BE2C (cell line): ENCODE results near the gene GALNT17.

Source experiments
- DNase-seq: peaks from one replicate; pipeline ENCODE4 v3.0.0-alpha.2; 2020
- H3K27me3 ChIP-seq: fragments of 250-450 bp; sonication (Bioruptor Pico); 2 replicates; pipeline ENCODE4 v1.5.1; 2020; ENCODE audit warnings: mild to moderate bottlenecking
- H3K36me3 ChIP-seq: fragments of 250-450 bp; sonication (Bioruptor Pico); 2 replicates; pipeline ENCODE4 v1.5.1; 2020; ENCODE audit warnings: mild to moderate bottlenecking
- H3K4me1 ChIP-seq: fragments of 250-450 bp; sonication (Bioruptor Pico); 2 replicates; pipeline ENCODE4 v1.5.1; 2020
- H3K4me3 ChIP-seq: 2 replicates; pipeline ENCODE4 v1.5.1; 2011; ENCODE audit warnings: low read depth, low read length
- H3K9me3 ChIP-seq: fragments of 250-450 bp; sonication (Bioruptor Pico); 2 replicates; pipeline ENCODE4 v1.5.1; 2020
- CTCF ChIP-seq: IDR thresholded peaks from 2 replicates; pipeline ENCODE4 v1.5.1; 2012; ENCODE audit warnings: mild to moderate bottlenecking, low read depth, low read length

Gene GALNT17

GRCh38 chr7:71129126-71129525 lies 2.8 kb upstream of the GALNT17 start:
- no peaks in the 10 kb centered on the region for H3K36me3 ChIP-seq
- no peak overlapping the region for H3K4me3 ChIP-seq
- no peak for TF ChIP-seq CTCF
- H3K4me1 ChIP-seq, result no peaks in the 10 kb centered on the region
- DNase-seq, result no peak
- H3K9me3 ChIP-seq, result no peaks in the 10 kb centered on the region
- peaks cover 31% of the 10 kb centered on the region for H3K27me3 ChIP-seq

DNA sequence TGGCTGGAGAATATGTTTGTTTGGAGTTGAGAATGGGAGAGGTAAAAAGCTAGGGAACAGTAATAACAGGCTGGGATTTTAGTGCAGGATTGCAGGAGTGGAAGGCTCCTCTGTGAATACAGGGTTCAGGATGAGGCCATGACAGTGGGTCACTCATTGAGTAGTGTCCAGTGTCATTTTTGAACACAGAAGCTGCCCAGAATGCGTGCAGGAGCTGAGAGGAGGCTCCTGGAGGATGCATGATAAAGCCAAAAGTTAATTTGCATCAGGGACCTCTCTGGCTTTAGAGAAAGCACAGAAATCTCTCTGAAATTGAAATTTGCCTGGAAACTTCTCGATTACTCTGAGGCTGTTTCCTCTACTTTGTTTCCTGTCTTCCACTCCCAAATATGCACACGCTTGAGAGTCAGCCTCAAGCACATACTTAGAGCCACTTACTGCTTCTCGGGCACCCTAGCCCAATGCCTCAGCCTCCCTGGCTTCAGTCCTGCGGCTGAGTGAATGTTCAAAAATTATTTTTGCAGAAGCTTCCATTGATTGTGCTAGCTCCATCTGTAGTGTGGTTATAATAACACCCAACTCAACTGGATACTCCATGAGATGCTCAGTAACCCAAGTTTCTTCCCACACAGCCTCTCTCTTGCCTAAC lies 1.8 kb upstream of the GALNT17 start:
- no peak overlapping the region for H3K4me3 ChIP-seq
- no peaks in the 10 kb centered on the region for H3K4me1 ChIP-seq
- H3K27me3 ChIP-seq, result peaks cover 31% of the 10 kb centered on the region
- no peak for DNase-seq
- H3K9me3 ChIP-seq, result no peaks in the 10 kb centered on the region
- TF ChIP-seq CTCF, result no peak
- no peaks in the 10 kb centered on the region for H3K36me3 ChIP-seq

- H3K27me3 ChIP-seq, result peaks cover 31% of the 10 kb centered on the region
- TF ChIP-seq CTCF, result no peak
- H3K36me3 ChIP-seq, result no peaks in the 10 kb centered on the region
- peak; percentile 50 for DNase-seq
- no peaks in the 10 kb centered on the region for H3K4me1 ChIP-seq
- H3K9me3 ChIP-seq, result no peaks in the 10 kb centered on the region
- H3K4me3 ChIP-seq, result no peak overlapping the region
Measured at GRCh38 chr7:71131256-71132126, 453 bp upstream of the GALNT17 start.

GRCh38 chr7:71132377-71133231 lies 660 bp downstream of the GALNT17 start:
- Histone ChIP-seq H3K27me3 (peaks cover 31% of the 10 kb centered on the region), H3K36me3 (no peaks in the 10 kb centered on the region), H3K4me3 (no peak overlapping the region), H3K4me1 (no peaks in the 10 kb centered on the region), H3K9me3 (no peaks in the 10 kb centered on the region)
- DNase-seq, result no peak
- no peak for TF ChIP-seq CTCF

- Histone ChIP-seq H3K36me3 (no peaks in the 10 kb centered on the region), H3K27me3 (peaks cover 31% of the 10 kb centered on the region), H3K4me1 (no peaks in the 10 kb centered on the region), H3K9me3 (no peaks in the 10 kb centered on the region), H3K4me3 (no peak overlapping the region)
- TF ChIP-seq CTCF, result no peak
- no peak for DNase-seq
Measured at GRCh38 chr7:71133232-71133622, 1.3 kb downstream of the GALNT17 start.
